ENCODE results near the gene SKAP1.

Gene SKAP1

GRCh38 chr17:48456589-48456988 is 26.6 kb upstream of the SKAP1 start:
- Histone ChIP-seq H2AFZ (ENCODE audit: low read length) (no peak overlapping the region), H3F3A (ENCODE audit: low read depth) (peaks cover 13% of the 10 kb centered on the region), H3K36me3 (ENCODE audit: insufficient read depth, low read length) (no peaks in the 10 kb centered on the region), H3K4me3 (ENCODE audit: low read length, poor library complexity, severe bottlenecking) (no peak overlapping the region), H3K4me2 (ENCODE audit: low read depth, low read length, poor library complexity, severe bottlenecking) (peak overlapping the region; percentile 49), H3K79me2 (ENCODE audit: insufficient read depth, low read length) (no peaks in the 10 kb centered on the region), H3K27me3 (ENCODE audit: insufficient read depth, low read length, poor library complexity, severe bottlenecking) (no peaks in the 10 kb centered on the region), H3K4me1 (ENCODE audit: insufficient read depth, low read length, poor library complexity, severe bottlenecking) (peaks cover 51% of the 10 kb centered on the region), H4K20me1 (ENCODE audit: insufficient read depth, low read length, poor library complexity, severe bottlenecking) (no peaks in the 10 kb centered on the region), H3K9me2 (replicated peaks; ENCODE audit: low read depth, low read length) (no peaks in the 10 kb centered on the region), H3K9ac (ENCODE audit: low read depth, low read length, poor library complexity, severe bottlenecking) (no peak overlapping the region), H3K9me3 (ENCODE audit: insufficient read depth, low read depth, low read length) (no peaks in the 10 kb centered on the region)
- no peak for TF ChIP-seq EZH2phosphoT487 (IDR thresholded peaks at IDR 0.05; ENCODE audit: borderline replicate concordance)
- TF ChIP-seq CTCF (conservative IDR thresholded peaks at IDR 0.05; ENCODE audit: low read length) = no peak

- Histone ChIP-seq H3K27me3 (ENCODE audit: insufficient read depth, low read length, poor library complexity, severe bottlenecking) (no peaks in the 10 kb centered on the region), H3K4me3 (ENCODE audit: low read length, poor library complexity, severe bottlenecking) (no peak overlapping the region), H3K9ac (ENCODE audit: low read depth, low read length, poor library complexity, severe bottlenecking) (no peak overlapping the region), H3K79me2 (ENCODE audit: insufficient read depth, low read length) (no peaks in the 10 kb centered on the region), H4K20me1 (ENCODE audit: insufficient read depth, low read length, poor library complexity, severe bottlenecking) (no peaks in the 10 kb centered on the region), H3K36me3 (ENCODE audit: insufficient read depth, low read length) (no peaks in the 10 kb centered on the region), H3K4me2 (ENCODE audit: low read depth, low read length, poor library complexity, severe bottlenecking) (no peak overlapping the region), H3K9me3 (ENCODE audit: insufficient read depth, low read depth, low read length) (no peaks in the 10 kb centered on the region), H2AFZ (ENCODE audit: low read length) (no peak overlapping the region), H3K4me1 (ENCODE audit: insufficient read depth, low read length, poor library complexity, severe bottlenecking) (peaks cover 51% of the 10 kb centered on the region), H3K9me2 (replicated peaks; ENCODE audit: low read depth, low read length) (no peaks in the 10 kb centered on the region), H3F3A (ENCODE audit: low read depth) (peaks cover 13% of the 10 kb centered on the region)
- TF ChIP-seq CTCF (conservative IDR thresholded peaks at IDR 0.05; ENCODE audit: low read length) (no peak), EZH2phosphoT487 (IDR thresholded peaks at IDR 0.05; ENCODE audit: borderline replicate concordance) (no peak)
Measured at GRCh38 chr17:48455791-48456190, 25.8 kb upstream of the SKAP1 start.

GRCh38 chr17:48453447-48453846 is 23.4 kb upstream of the SKAP1 start:
- H3K4me3 ChIP-seq (ENCODE audit: low read length, poor library complexity, severe bottlenecking) = peak overlapping the region; percentile 53
- peak overlapping the region; percentile 72 for H3K4me2 ChIP-seq (ENCODE audit: low read depth, low read length, poor library complexity, severe bottlenecking)
- peaks cover 51% of the 10 kb centered on the region for H3K4me1 ChIP-seq (ENCODE audit: insufficient read depth, low read length, poor library complexity, severe bottlenecking)
- no peaks in the 10 kb centered on the region for H3K36me3 ChIP-seq (ENCODE audit: insufficient read depth, low read length)
- no peak overlapping the region for H3K9ac ChIP-seq (ENCODE audit: low read depth, low read length, poor library complexity, severe bottlenecking)
- no peaks in the 10 kb centered on the region for H3K27me3 ChIP-seq (ENCODE audit: insufficient read depth, low read length, poor library complexity, severe bottlenecking)
- H3K79me2 ChIP-seq (ENCODE audit: insufficient read depth, low read length) = no peaks in the 10 kb centered on the region
- H3F3A ChIP-seq (ENCODE audit: low read depth) = peaks cover 17% of the 10 kb centered on the region
- peak; percentile 86; the same call in 1 of the 2 replicates for TF ChIP-seq EZH2phosphoT487 (IDR thresholded peaks at IDR 0.05; ENCODE audit: borderline replicate concordance)
- TF ChIP-seq CTCF (conservative IDR thresholded peaks at IDR 0.05; ENCODE audit: low read length) = no peak
- H3K9me3 ChIP-seq (ENCODE audit: insufficient read depth, low read depth, low read length) = no peaks in the 10 kb centered on the region
- no peaks in the 10 kb centered on the region for H3K9me2 ChIP-seq (replicated peaks; ENCODE audit: low read depth, low read length)
- no peaks in the 10 kb centered on the region for H4K20me1 ChIP-seq (ENCODE audit: insufficient read depth, low read length, poor library complexity, severe bottlenecking)
- H2AFZ ChIP-seq (ENCODE audit: low read length) = no peak overlapping the region
